Astrocyte (in vitro differentiated cells and primary cell): Measurements from ENCODE around the gene AATF.
"Not testable (repeated sequence)": the region's sequence is repeated elsewhere in the genome, so short reads cannot be mapped to it uniquely, and the experiment has no call there.

Experiments used
- CTCF ChIP-seq: IDR thresholded peaks from 2 replicates; pipeline ENCODE4 v1.5.1; 2011; ENCODE audit warnings: low read depth, mild to moderate bottlenecking, inconsistent platforms, low read length, moderate library complexity; ENCODE audit not compliant: insufficient read depth
- EZH2 ChIP-seq: IDR thresholded peaks from 2 replicates; pipeline ENCODE4 v1.6.1; 2012; ENCODE audit warnings: mild to moderate bottlenecking, low read length, inconsistent platforms; ENCODE audit not compliant: insufficient read depth

- TF ChIP-seq CTCF, EZH2: not testable (repeated sequence)
These were observed 124.7 kb downstream of the AATF start for GRCh38 chr17:37073464-37073863.
